GM06990 (cell line): Measurements from ENCODE around the gene SOWAHA.
"Not testable (repeated sequence)": the region's sequence is repeated elsewhere in the genome, so short reads cannot be mapped to it uniquely, and the experiment has no call there.

ENCODE experiments used
- DNase-seq: peaks from one replicate; pipeline ENCODE4 v3.0.0-alpha.2; 2011; ENCODE audit not compliant: insufficient read length; ENCODE audit errors: extremely low read depth
- H3K27me3 ChIP-seq: replicated peaks from 2 replicates; pipeline ENCODE4 v1.6.0; 2011; ENCODE audit warnings: low read length; ENCODE audit not compliant: control insufficient read depth, insufficient read depth
- H3K36me3 ChIP-seq: 2 replicates; pipeline ENCODE4 v1.5.1; 2011; ENCODE audit warnings: low read length; ENCODE audit not compliant: control insufficient read depth, insufficient read depth
- H3K4me3 ChIP-seq: replicated peaks from 2 replicates; pipeline ENCODE4 v1.5.1; 2011; ENCODE audit warnings: low read depth, mild to moderate bottlenecking, control low read depth, low read length
- CTCF ChIP-seq: IDR thresholded peaks from 2 replicates; pipeline ENCODE4 v1.5.1; 2011; ENCODE audit warnings: low read length, control low read depth, mild to moderate bottlenecking, inconsistent platforms; ENCODE audit not compliant: insufficient read depth, poor library complexity, severe bottlenecking

SOWAHA gene

GRCh38 chr5:132791026-132791425, 22.1 kb upstream of the SOWAHA start:
- no peak for DNase-seq
- Histone ChIP-seq H3K27me3 (no peaks in the 10 kb centered on the region), H3K36me3 (no peaks in the 10 kb centered on the region), H3K4me3 (no peak overlapping the region)
- TF ChIP-seq CTCF, result no peak

GRCh38 chr5:132797651-132798050, 15.5 kb upstream of the SOWAHA start:
- no peaks in the 10 kb centered on the region for H3K36me3 ChIP-seq
- TF ChIP-seq CTCF, result no peak
- no peaks in the 10 kb centered on the region for H3K27me3 ChIP-seq
- no peak overlapping the region for H3K4me3 ChIP-seq
- DNase-seq, result no peak

- H3K27me3 ChIP-seq, result no peaks in the 10 kb centered on the region
- DNase-seq, result no peak
- H3K4me3 ChIP-seq, result no peak overlapping the region
- TF ChIP-seq CTCF, result no peak
- H3K36me3 ChIP-seq, result no peaks in the 10 kb centered on the region
These were observed 13.7 kb upstream of the SOWAHA start for GRCh38 chr5:132799392-132799791.

GRCh38 chr5:132800545-132800944, 12.6 kb upstream of the SOWAHA start:
- TF ChIP-seq CTCF, result no peak
- DNase-seq, result no peak
- H3K4me3 ChIP-seq, result no peak overlapping the region
- no peaks in the 10 kb centered on the region for H3K27me3 ChIP-seq
- no peaks in the 10 kb centered on the region for H3K36me3 ChIP-seq

GRCh38 chr5:132802044-132802684, 10.9 kb upstream of the SOWAHA start:
- no peaks in the 10 kb centered on the region for H3K27me3 ChIP-seq
- H3K4me3 ChIP-seq, result no peak overlapping the region
- H3K36me3 ChIP-seq, result no peaks in the 10 kb centered on the region
- DNase-seq, result no peak
- TF ChIP-seq CTCF, result no peak

- H3K27me3 ChIP-seq, H3K4me3 ChIP-seq, DNase-seq, H3K36me3 ChIP-seq: not testable (repeated sequence)
These were observed 10.4 kb upstream of the SOWAHA start for GRCh38 chr5:132802685-132803066.

- H3K36me3 ChIP-seq, H3K4me3 ChIP-seq, DNase-seq, H3K27me3 ChIP-seq: not testable (repeated sequence)
These were observed 8.9 kb upstream of the SOWAHA start for GRCh38 chr5:132804219-132804618.

- not testable (repeated sequence) for H3K4me3 ChIP-seq, DNase-seq, H3K36me3 ChIP-seq, H3K27me3 ChIP-seq
These were observed 7.2 kb upstream of the SOWAHA start for GRCh38 chr5:132805872-132806271.

GRCh38 chr5:132806804-132807162, 6.3 kb upstream of the SOWAHA start:
- H3K27me3 ChIP-seq, H3K36me3 ChIP-seq, DNase-seq, H3K4me3 ChIP-seq: not testable (repeated sequence)
